GM12801 (cell line): ENCODE data around the gene ARPP21.

Experiments
- CTCF ChIP-seq: IDR thresholded peaks from one replicate; pipeline ENCODE4 v1.5.1; 2011; ENCODE audit warnings: control low read depth; ENCODE audit not compliant: insufficient read length; ENCODE audit errors: extremely low read depth

The ARPP21 gene

GRCh38 chr3:35645189-35645588, 5.9 kb downstream of the ARPP21 start:
- TF ChIP-seq CTCF: no peak

GRCh38 chr3:35646081-35646480, 6.8 kb downstream of the ARPP21 start:
- TF ChIP-seq CTCF: no peak

- TF ChIP-seq CTCF: no peak
These were observed 8.1 kb downstream of the ARPP21 start for GRCh38 chr3:35647461-35647860.

- no peak for TF ChIP-seq CTCF
These were observed 9.0 kb downstream of the ARPP21 start for GRCh38 chr3:35648347-35648746.

- TF ChIP-seq CTCF: no peak
These were observed 10.1 kb downstream of the ARPP21 start for GRCh38 chr3:35649405-35649804.

GRCh38 chr3:35651426-35651825, 12.1 kb downstream of the ARPP21 start:
- no peak for TF ChIP-seq CTCF

GRCh38 chr3:35651851-35652250, 12.5 kb downstream of the ARPP21 start:
- no peak for TF ChIP-seq CTCF

- no peak for TF ChIP-seq CTCF
These were observed 14.0 kb downstream of the ARPP21 start for GRCh38 chr3:35653347-35653746.
